Heart right ventricle (tissue), 16 donors: ENCODE measurements around the gene RRM2. TPM values are rescaled to one million over a fixed set of nuclear protein-coding genes. Genes with fewer than 3 reads are reported as not detected.

Source experiments
- ATAC-seq, 8 donors: fragments of 200-7000 bp; cut with Tn5 transposase; one replicate each; pipeline ENCODE4 v1.9.1; 2020; ENCODE audit warnings: mild to moderate bottlenecking in 8 of 8, moderate library complexity in 8 of 8, moderate number of reproducible peaks in 1 of 8
- DNase-seq, 2 donors: peaks; one replicate each; pipeline ENCODE4 v3.0.0-alpha.2; 2020
- H3K27ac ChIP-seq, 10 donors: fragments of 200-600 bp; sonication (generic) in 2 of 10; one replicate each; pipeline versions ENCODE4 v1.5.0 to v1.8.0; 2020 to 2022; ENCODE audit warnings: mild to moderate bottlenecking in 3 of 10
- H3K27me3 ChIP-seq, 7 donors: fragments of 200-600 bp; one replicate each; pipeline ENCODE4 v1.8.0; 2021 to 2022; ENCODE audit warnings: mild to moderate bottlenecking in 2 of 7
- H3K36me3 ChIP-seq, 9 donors: fragments of 200-600 bp; sonication (generic) in 1 of 9; one replicate each; pipeline versions ENCODE4 v1.5.0 to v1.8.0; 2020 to 2022; ENCODE audit warnings: mild to moderate bottlenecking in 2 of 9
- H3K4me1 ChIP-seq, 9 donors: fragments of 200-600 bp; sonication (generic) in 1 of 9; one replicate each; pipeline versions ENCODE4 v1.5.0 to v1.8.0; 2020 to 2022; ENCODE audit warnings: mild to moderate bottlenecking in 4 of 9
- H3K4me3 ChIP-seq, 10 donors: fragments of 200-600 bp; sonication (generic) in 2 of 10; one replicate each; pipeline versions ENCODE4 v1.5.0 to v1.8.0; 2020 to 2022; ENCODE audit warnings: mild to moderate bottlenecking in 7 of 10, moderate library complexity in 2 of 10
- H3K9me3 ChIP-seq, 11 donors: fragments of 200-600 bp in 10 of 11; sonication (generic) in 2 of 11; one replicate each; pipeline versions ENCODE4 v1.5.0 to v1.8.0; 2013 to 2022; ENCODE audit warnings: mild to moderate bottlenecking in 2 of 11, control low read depth in 1 of 11, moderate library complexity in 1 of 11
- CTCF ChIP-seq, 9 donors: fragments of 200-600 bp; sonication (generic) in 2 of 9; IDR thresholded peaks; one replicate each; pipeline versions ENCODE4 v1.5.0 to v1.8.0; 2021 to 2022; ENCODE audit warnings: antibody characterized with exemption in 9 of 9, mild to moderate bottlenecking in 5 of 9, moderate library complexity in 1 of 9
- WGBS, 2 donors: extraction: QIAGEN DNeasy Blood & Tissue Kit; methylation state at CpG; one replicate each; pipeline ENCODE4 v1.1.7; 2013; ENCODE audit warnings: inconsistent platforms in 1 of 2; 5-methylcytosine and 5-hydroxymethylcytosine counted together
- intact Hi-C, 10 donors: fragments of 100-400 bp; cut with DNase I; formaldehyde crosslinking; loops; one replicate each; pipeline versions ENCODE4 v1.11.1 to v1.14.2; 2022
- polyA plus RNA-seq, 2 donors: library from polyadenylated mRNA; stranded (reverse); fragments of 200-250 nt; gene quantifications; one replicate each; pipeline ENCODE4 v1.2.3, GENCODE V29; 2013
- total RNA-seq, 10 donors: library from RNA; stranded (reverse); fragmentation: NEBNext Ultra II Directional in 3 of 10; extraction: Animal tissue kit (Norgen Biotek cat#: 25700) in 3 of 10; gene quantifications; one replicate each; pipeline versions ENCODE4 v1.2.1 to v1.2.4, GENCODE V29; 2021 to 2023
- donor health status: Arrhythmogenic right ventricular cardiomyopathy.
- donor health status: ischemic (EF 13 %, LVEDD 7.1; RV severe dilation, severe dysfunction).
- donor health status: healthy with polysubstance abuse.
- donor health status: DM: no; HTN: yes; CAD: no.
- donor health status: DM: no; HTN: no; CAD: no.
- donor health status: ischemic (EF 25% LVEDD 6.9; RV normal size, moderate dysfunction).
- donor health status: ischemic (EF 25% LVEDD 5.7; RV mildly dilated, moderate dysfunction).
- donor health status: healthy.
- donor health status: DM: yes; HTN: yes; CAD: no.
- donor health status: Ischemic cardiomyopathy.
- donor health status: ischemic (EF 35%, LVEDD 5.7; RV mildly dilated, moderate dysfunction).
- donor health status: nonischemic (EF 11% LVEDD 7.7; RV severe dilation, severe dysfunction).
- donor health status: DM: yes; HTN: yes; CAD: no.
- donor health status: PGD.
- donor health status: ischemic (EF 29% LVEDD 5.4; RV normal size, mild dysfunction).
- donor health status: nonischemic (EF 23%, LVEDD 6.1; RV moderate dilation, normal function).

The RRM2 gene
- total and polyA plus RNA-seq, 12 donors: 0.08 to 18.7 (median 0.85) TPM

GRCh38 chr2:10079266-10079869 is 43.2 kb upstream of the RRM2 start:
- Histone ChIP-seq H3K36me3 (no peaks in the 10 kb centered on the region), H3K4me3 (peak overlapping the region in 9 of 10 donors; percentile 53 to 64 (median 55)), H3K27me3 (peaks cover 0 to 96% (median 44%) of the 10 kb centered on the region in 7 donors), H3K9me3 (no peaks in the 10 kb centered on the region), H3K4me1 (peaks cover 5 to 34% (median 21%) of the 10 kb centered on the region in 9 donors), H3K27ac (peak overlapping the region; percentile 33 to 94 (median 78))
- DNase-seq (peak in 1 of 2 donors; percentile 45), ATAC-seq (peak; percentile 63 to 84 (median 72))
- intact Hi-C loops: loop anchor here in 4 of 10 donors (10.0 kb wide), 2 partner anchors 575 to 585 kb away; no protein-coding TSS in a partner anchor
- TF ChIP-seq CTCF (IDR thresholded peaks at IDR 0.05): peak in 3 of 9 donors; percentile 7 to 19 (median 9)
- 1 to 2% methylated on average over 48 to 52 of the region's 53 CpGs for WGBS, 2 donors

GRCh38 chr2:10079870-10080535 is 42.5 kb upstream of the RRM2 start, which contains the start of gene CYS1:
CYS1 (minus strand) TSS chr2:10080411; CDS start chr2:10080223, 188 bp downstream.
- no peak for DNase-seq
- Histone ChIP-seq H3K4me1 (peaks cover 5 to 34% (median 21%) of the 10 kb centered on the region in 9 donors), H3K36me3 (no peaks in the 10 kb centered on the region), H3K4me3 (peak within 1 kb of the TSS in 9 of 10 donors; percentile 53 to 64 (median 55)), H3K9me3 (no peaks in the 10 kb centered on the region), H3K27me3 (peaks cover 0 to 96% (median 51%) of the 10 kb centered on the region in 7 donors), H3K27ac (peak within 1 kb of the TSS; percentile 33 to 94 (median 78))
- intact Hi-C loops: loop anchor here in 4 of 10 donors (10.0 kb wide), 2 partner anchors 575 to 585 kb away; no protein-coding TSS in a partner anchor
- WGBS, 2 donors: 1 to 2% methylated on average over 23 to 97 of the region's 98 CpGs
- ATAC-seq: peak in 6 of 8 donors; percentile 15 to 68 (median 40)
- peak in 2 of 9 donors; percentile 14 to 19 for TF ChIP-seq CTCF (IDR thresholded peaks at IDR 0.05)

GRCh38 chr2:10080536-10081304 is 41.8 kb upstream of the RRM2 start:
- Histone ChIP-seq H3K27ac (peak overlapping the region in 5 of 10 donors; percentile 21 to 69 (median 62)), H3K27me3 (peaks cover 0 to 96% (median 51%) of the 10 kb centered on the region in 7 donors), H3K4me3 (peak overlapping the region in 9 of 10 donors; percentile 33 to 64 (median 50)), H3K4me1 (peaks cover 5 to 34% (median 21%) of the 10 kb centered on the region in 9 donors), H3K9me3 (no peaks in the 10 kb centered on the region), H3K36me3 (no peaks in the 10 kb centered on the region)
- intact Hi-C loops: no loop called here
- 8 to 11% methylated on average over 36 to 45 of the region's 45 CpGs for WGBS, 2 donors
- no peak for DNase-seq
- ATAC-seq: peak in 2 of 8 donors; percentile 10 to 11
- no peak for TF ChIP-seq CTCF (IDR thresholded peaks at IDR 0.05)

DNA sequence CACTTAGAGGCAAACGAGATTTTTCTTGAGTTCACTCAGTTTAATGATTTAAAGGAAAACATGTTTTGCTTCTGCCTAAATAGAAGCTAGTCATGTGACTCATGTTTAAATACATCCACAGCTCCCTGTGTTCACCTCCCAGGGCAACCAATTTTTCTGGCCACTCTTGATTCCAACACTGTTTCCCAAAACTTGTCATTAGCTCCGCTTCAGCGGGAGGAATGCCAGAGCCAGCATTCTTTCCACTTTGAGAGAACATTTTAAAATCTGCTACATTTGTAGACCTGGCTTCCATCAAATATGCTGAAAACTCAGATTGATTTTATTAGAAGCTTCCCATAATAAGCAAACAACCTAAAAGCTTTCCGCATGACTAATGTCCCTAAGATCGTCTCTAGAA is 39.5 kb upstream of the RRM2 start:
- ATAC-seq: no peak
- Histone ChIP-seq H3K27ac (no peak overlapping the region), H3K27me3 (peaks cover 0 to 78% (median 49%) of the 10 kb centered on the region in 7 donors), H3K4me3 (no peak overlapping the region), H3K4me1 (peaks cover 5 to 31% (median 21%) of the 10 kb centered on the region in 9 donors), H3K9me3 (no peaks in the 10 kb centered on the region), H3K36me3 (no peaks in the 10 kb centered on the region)
- intact Hi-C loops: no loop called here
- WGBS, 2 donors: 67% methylated on average over 5 of the region's 5 CpGs
- DNase-seq: no peak
- TF ChIP-seq CTCF (IDR thresholded peaks at IDR 0.05): no peak
